K562 (cell line): ENCODE data around the gene TRANK1. TPM values are rescaled to one million over a fixed set of nuclear protein-coding genes. Genes with fewer than 3 reads are reported as not detected.

ENCODE experiments used
- ATAC-seq: fragments of 200-7000 bp; cut with Tn5 transposase; 3 replicates; pipeline ENCODE4 v1.9.1; 2020; ENCODE audit warnings: moderate library complexity
- BruUV-seq: library from RNA; stranded (reverse); fragments of 400-500 nt; replicated peaks from 2 replicates; lab custom pipeline; 2021; lab: Mats Ljungman, UMichigan
- CTCF ChIA-PET: fragments of 300-600 bp; formaldehyde crosslinking; extraction: SDS; loops from one replicate; lab custom pipeline; 2021; ENCODE audit warnings: low intra/inter-chr PET ratio; lab: Yijun Ruan, JAX
- POLR2A ChIA-PET: fragments of 300-600, 350-650 bp; sonication (Branson Sonifier 250); formaldehyde crosslinking; extraction: SDS; loops from one replicate; lab custom pipeline; 2021; ENCODE audit warnings: antibody characterized with exemption, inconsistent platforms; lab: Yijun Ruan, JAX
- DNase-seq, 4 experiments: peaks; one replicate each; pipeline versions ENCODE4 v3.0.0 to v3.0.0-alpha.2; 2011 to 2018; ENCODE audit warnings: low spot score in 3 of 4, mixed read lengths in 3 of 4; ENCODE audit errors: extremely low read depth in 1 of 4
- FAIRE-seq: peaks from 2 replicates; lab custom pipeline; 2011; peaks lifted over from hg19 to GRCh38; lab: Jason Lieb, UNC
- H2AFZ ChIP-seq: 2 replicates; pipeline ENCODE4 v1.6.0; 2011; ENCODE audit warnings: low read depth, low read length, control low read depth, inconsistent platforms
- H3K27ac ChIP-seq: fragments of 200-600 bp; 3 replicates; pipeline ENCODE4 v1.8.0; 2011; ENCODE audit warnings: low read depth, mild to moderate bottlenecking, control low read depth, inconsistent platforms, low read length, moderate library complexity, mixed read lengths; ENCODE audit errors: extremely low read depth
- H3K27me3 ChIP-seq, 2 experiments: fragments of 300-600 bp in 1 of 2; 2 replicates in 1 of 2; 3 replicates in 1 of 2; pipeline versions ENCODE4 v1.6.0 to v1.8.0; 2011; ENCODE audit warnings: inconsistent platforms in 2 of 2, low read length in 2 of 2, mild to moderate bottlenecking in 1 of 2, mixed read lengths in 1 of 2, moderate library complexity in 1 of 2; ENCODE audit not compliant: control insufficient read depth in 2 of 2, insufficient read depth in 2 of 2
- H3K36me3 ChIP-seq: fragments of 300-600 bp; 3 replicates; pipeline ENCODE4 v1.8.0; 2011; ENCODE audit warnings: mild to moderate bottlenecking, low read length, inconsistent platforms; ENCODE audit not compliant: control insufficient read depth, insufficient read depth
- H3K4me1 ChIP-seq, 2 experiments: fragments of 200-600 bp in 1 of 2; replicated peaks in 1 of 2; 2 replicates in 1 of 2; 3 replicates in 1 of 2; pipeline versions ENCODE4 v1.5.1 to v1.8.0; 2011; ENCODE audit warnings: inconsistent platforms in 2 of 2, low read length in 2 of 2, mild to moderate bottlenecking in 1 of 2, mixed read lengths in 1 of 2, moderate library complexity in 1 of 2; ENCODE audit not compliant: control insufficient read depth in 2 of 2, insufficient read depth in 2 of 2
- H3K4me2 ChIP-seq: 2 replicates; pipeline ENCODE4 v1.6.1; 2011; ENCODE audit warnings: low read length, control low read depth, inconsistent platforms, mixed read lengths; ENCODE audit not compliant: insufficient read depth
- H3K4me3 ChIP-seq: fragments of 200-600 bp; sonication (generic), shearing (Covaris generic); 2 replicates; pipeline ENCODE4 v1.5.1; 2016; ENCODE audit warnings: control low read depth, inconsistent platforms
- H3K79me2 ChIP-seq: fragments of 200-600 bp; 3 replicates; pipeline ENCODE4 v1.8.0; 2011; ENCODE audit warnings: low read length, inconsistent platforms; ENCODE audit not compliant: control insufficient read depth, insufficient read depth
- H3K9ac ChIP-seq, 2 experiments: 2 replicates each; pipeline versions ENCODE4 v1.6.0 to v1.6.1; 2011; ENCODE audit warnings: low read depth in 2 of 2, low read length in 2 of 2, control low read depth in 1 of 2, inconsistent platforms in 1 of 2, mild to moderate bottlenecking in 1 of 2, mixed read lengths in 1 of 2; ENCODE audit not compliant: insufficient read depth in 1 of 2
- H3K9me1 ChIP-seq: one replicate; pipeline ENCODE4 v1.6.0; 2011; ENCODE audit warnings: inconsistent platforms, mild to moderate bottlenecking, low read length, moderate library complexity; ENCODE audit not compliant: control insufficient read depth, insufficient read depth
- H3K9me3 ChIP-seq: replicated peaks from 2 replicates; pipeline ENCODE4 v1.5.1; 2011; ENCODE audit warnings: low read depth, low read length, inconsistent platforms; ENCODE audit not compliant: control insufficient read depth, insufficient read depth
- H4K20me1 ChIP-seq: replicated peaks from 2 replicates; pipeline ENCODE4 v1.6.1; 2011; ENCODE audit warnings: low read length, inconsistent platforms, mixed read lengths; ENCODE audit not compliant: control insufficient read depth, insufficient read depth
- CREB1 ChIP-seq, 2 experiments: sonication (generic) in 1 of 2; formaldehyde crosslinking in 1 of 2; IDR thresholded peaks; 2 replicates each; pipeline versions ENCODE4 v1.6.1 to v1.8.0; 2012 to 2022; ENCODE audit warnings: inconsistent platforms in 1 of 2, mild to moderate bottlenecking in 1 of 2, missing genetic modification reagents in 1 of 2, moderate library complexity in 1 of 2
- ETV5 ChIP-seq: sonication (generic); formaldehyde crosslinking; IDR thresholded peaks from 2 replicates; pipeline ENCODE4 v1.4.0; 2020; ENCODE audit warnings: low read depth, mild to moderate bottlenecking, missing genetic modification reagents
- FOSL1 ChIP-seq: fragments of 200-800 bp; sonication (Bioruptor generic); conservative IDR thresholded peaks from 2 replicates; pipeline ENCODE4 v1.6.1; 2016; ENCODE audit warnings: missing genetic modification characterization, missing compliant biosample characterization
- KDM2B ChIP-seq: fragments of 250-450 bp; sonication (Bioruptor Pico); IDR thresholded peaks from 2 replicates; pipeline ENCODE4 v1.8.0; 2021; ENCODE audit warnings: mild to moderate bottlenecking, moderate library complexity
- NELFE ChIP-seq: IDR thresholded peaks from 2 replicates; pipeline ENCODE4 v1.6.1; 2011; ENCODE audit warnings: mild to moderate bottlenecking; ENCODE audit not compliant: insufficient read depth, insufficient read length
- NR4A1 ChIP-seq, 2 experiments: fragments of 250-450 bp in 1 of 2; fragments of 450-650 bp in 1 of 2; sonication (Bioruptor Pico) in 1 of 2; IDR thresholded peaks; 2 replicates each; pipeline versions ENCODE4 v1.4.0 to v1.6.1; 2016 to 2020; ENCODE audit warnings: mild to moderate bottlenecking in 2 of 2, missing compliant biosample characterization in 1 of 2, missing genetic modification characterization in 1 of 2, moderate library complexity in 1 of 2
- POU5F1 ChIP-seq: fragments of 150-350 bp; IDR thresholded peaks from 2 replicates; pipeline ENCODE4 v1.6.1; 2014; ENCODE audit warnings: borderline replicate concordance, low read length, low read depth, mild to moderate bottlenecking; ENCODE audit not compliant: partially characterized antibody
- PRMT5 ChIP-seq: sonication (generic); formaldehyde crosslinking; IDR thresholded peaks from 2 replicates; pipeline ENCODE4 v1.5.0; 2020; ENCODE audit warnings: missing genetic modification reagents
- SAFB ChIP-seq: fragments of 200-400 bp; formaldehyde crosslinking; IDR thresholded peaks from 2 replicates; pipeline ENCODE4 v1.6.1; 2017; ENCODE audit warnings: low read depth, low read length, borderline replicate concordance
- SMARCE1 ChIP-seq: fragments of 450-650 bp; IDR thresholded peaks from 2 replicates; pipeline ENCODE4 v1.7.1; 2016; ENCODE audit warnings: mild to moderate bottlenecking
- ZNF24 ChIP-seq: fragments of 450-650 bp; IDR thresholded peaks from 2 replicates; pipeline ENCODE4 v1.6.1; 2016
- ZNF384 ChIP-seq: IDR thresholded peaks from 2 replicates; pipeline ENCODE4 v1.6.1; 2012; ENCODE audit warnings: low read depth, low read length, improper control_type of control experiment
- ZNF707 ChIP-seq: fragments of 250-450 bp; sonication (Bioruptor Pico); conservative IDR thresholded peaks from 2 replicates; pipeline ENCODE4 v1.8.0; 2022; ENCODE audit warnings: inconsistent platforms, mild to moderate bottlenecking, moderate library complexity
- WGBS: fragments of 100-300 bp; shearing (Covaris generic); methylation state at CpG from one replicate; pipeline ENCODE4 v1.1.6; 2016; ENCODE audit warnings: low coverage, mixed read lengths; ENCODE audit not compliant: insufficient coverage; ENCODE audit errors: missing lambda C conversion rate; 5-methylcytosine and 5-hydroxymethylcytosine counted together
- in situ Hi-C: fragments of 300-500 bp; cut with MboI; formaldehyde crosslinking; loops from 4 replicates; pipeline ENCODE4 v1.15.0; 2018; ENCODE audit warnings: inconsistent platforms, mixed read lengths
- intact Hi-C: fragments of 100-400 bp; cut with micrococcal nuclease; formaldehyde crosslinking; loops from 2 replicates; pipeline ENCODE4 v1.14.2; 2022
- polyA plus RNA-seq, 8 experiments: library from polyadenylated mRNA; depleted of rRNA in 4 of 8; stranded (reverse) in 5 of 8; unstranded in 3 of 8; fragments of >200 nt; fragmentation: Nextera tagmentation in 2 of 8; fragmentation: Illumina TruSeq in 1 of 8; extraction: Ambion mirVana in 2 of 8; extraction: Trizol in 1 of 8; gene quantifications; 2 replicates each; pipeline versions ENCODE4 v1.2.1 to v1.2.3, GENCODE V29; 2011 to 2014; ENCODE audit warnings: inconsistent platforms in 1 of 8, missing spikeins in 1 of 8
- total RNA-seq, 7 experiments: library from RNA; depleted of rRNA in 6 of 7; stranded (reverse); fragments of >200 nt in 6 of 7; fragmentation: Illumina TruSeq in 2 of 7; extraction: Trizol in 2 of 7; gene quantifications; 2 replicates each; pipeline versions ENCODE4 v1.2.1 to v1.2.3, GENCODE V29; 2011 to 2021; ENCODE audit warnings: low replicate concordance in 1 of 7
- TF ChIP-seq, protein P1 (sequence below): sonication (generic); formaldehyde crosslinking; IDR thresholded peaks from 2 replicates; pipeline ENCODE4 v1.8.0; 2023; ENCODE audit warnings: mild to moderate bottlenecking, missing genetic modification reagents

The TRANK1 gene
- total and polyA plus RNA-seq, 9 of the 15 experiments (the other 6 are each of a cell fraction or from before 2014, with no cell fraction given) = 0.41 to 5.3 (median 2.1) TPM

GRCh38 chr3:36850743-36851142 is 94.1 kb downstream of the TRANK1 start:
- no TSS peak for BruUV-seq
- peaks cover 4 to 16% of the 10 kb centered on the region in 2 experiments; a peak in 4 of 5 replicates for H3K27me3 ChIP-seq
- H4K20me1 ChIP-seq = no peaks in the 10 kb centered on the region
- intact Hi-C loops (no loop called here), in situ Hi-C loops (loop anchor here (25.0 kb wide), 1 partner anchor 113 kb away; no protein-coding TSS in a partner anchor)
- no peak overlapping the region for H2AFZ ChIP-seq
- POLR2A ChIA-PET = no interaction called here
- no peaks in the 10 kb centered on the region for H3K4me1 ChIP-seq
- no peaks in the 10 kb centered on the region for H3K36me3 ChIP-seq
- H3K4me3 ChIP-seq = no peak overlapping the region
- no peak overlapping the region for H3K9ac ChIP-seq
- WGBS = 17% methylated on average over 1 of the region's 1 CpG
- H3K9me1 ChIP-seq = no peaks in the 10 kb centered on the region
- CTCF ChIA-PET = no interaction called here
- no peaks in the 10 kb centered on the region for H3K9me3 ChIP-seq
- ATAC-seq (no peak), FAIRE-seq (no peak), DNase-seq (no peak)
- TF ChIP-seq POU5F1 (no peak), NELFE (no peak), PRMT5 (CRISPR knock-in tag) (no peak), ZNF24 (no peak), ZNF384 (no peak), FOSL1 (tag) (no peak), CREB1 (IDR thresholded peaks at IDR 0.05) (no peak), CREB1 (CRISPR knock-in tag; IDR thresholded peaks at IDR 0.05) (no peak), KDM2B (CRISPR knock-in tag) (no peak), SAFB (no peak), ZNF707 (CRISPR knock-in tag) (no peak), NR4A1 (CRISPR knock-in tag; IDR thresholded peaks at IDR 0.05) (no peak), NR4A1 (tag; IDR thresholded peaks at IDR 0.05) (no peak), SMARCE1 (no peak), ETV5 (CRISPR knock-in tag) (no peak)
- TF ChIP-seq, protein P1, sequence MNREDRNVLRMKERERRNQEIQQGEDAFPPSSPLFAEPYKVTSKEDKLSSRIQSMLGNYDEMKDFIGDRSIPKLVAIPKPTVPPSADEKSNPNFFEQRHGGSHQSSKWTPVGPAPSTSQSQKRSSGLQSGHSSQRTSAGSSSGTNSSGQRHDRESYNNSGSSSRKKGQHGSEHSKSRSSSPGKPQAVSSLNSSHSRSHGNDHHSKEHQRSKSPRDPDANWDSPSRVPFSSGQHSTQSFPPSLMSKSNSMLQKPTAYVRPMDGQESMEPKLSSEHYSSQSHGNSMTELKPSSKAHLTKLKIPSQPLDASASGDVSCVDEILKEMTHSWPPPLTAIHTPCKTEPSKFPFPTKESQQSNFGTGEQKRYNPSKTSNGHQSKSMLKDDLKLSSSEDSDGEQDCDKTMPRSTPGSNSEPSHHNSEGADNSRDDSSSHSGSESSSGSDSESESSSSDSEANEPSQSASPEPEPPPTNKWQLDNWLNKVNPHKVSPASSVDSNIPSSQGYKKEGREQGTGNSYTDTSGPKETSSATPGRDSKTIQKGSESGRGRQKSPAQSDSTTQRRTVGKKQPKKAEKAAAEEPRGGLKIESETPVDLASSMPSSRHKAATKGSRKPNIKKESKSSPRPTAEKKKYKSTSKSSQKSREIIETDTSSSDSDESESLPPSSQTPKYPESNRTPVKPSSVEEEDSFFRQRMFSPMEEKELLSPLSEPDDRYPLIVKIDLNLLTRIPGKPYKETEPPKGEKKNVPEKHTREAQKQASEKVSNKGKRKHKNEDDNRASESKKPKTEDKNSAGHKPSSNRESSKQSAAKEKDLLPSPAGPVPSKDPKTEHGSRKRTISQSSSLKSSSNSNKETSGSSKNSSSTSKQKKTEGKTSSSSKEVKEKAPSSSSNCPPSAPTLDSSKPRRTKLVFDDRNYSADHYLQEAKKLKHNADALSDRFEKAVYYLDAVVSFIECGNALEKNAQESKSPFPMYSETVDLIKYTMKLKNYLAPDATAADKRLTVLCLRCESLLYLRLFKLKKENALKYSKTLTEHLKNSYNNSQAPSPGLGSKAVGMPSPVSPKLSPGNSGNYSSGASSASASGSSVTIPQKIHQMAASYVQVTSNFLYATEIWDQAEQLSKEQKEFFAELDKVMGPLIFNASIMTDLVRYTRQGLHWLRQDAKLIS (CRISPR knock-in tag) = no peak
- H3K4me2 ChIP-seq = no peak overlapping the region
- H3K27ac ChIP-seq = no peak overlapping the region
- H3K79me2 ChIP-seq = no peaks in the 10 kb centered on the region
